ENCODE data around the gene LRR1.

- TF ChIP-seq CTCF (conservative IDR thresholded peaks at IDR 0.05): no peak
- TF ChIP-seq EZH2 (IDR thresholded peaks at IDR 0.05; ENCODE audit: low read depth): no peak
Measured at GRCh38 chr14:49593016-49593415, 5.7 kb upstream of the LRR1 start.

All from PC-9 (cell line).